Thymus (tissue), 11 donors: ENCODE data around the gene TLL2. TPM values are rescaled to one million over a fixed set of nuclear protein-coding genes. Genes with fewer than 3 reads are reported as not detected.

Source experiments
- DNase-seq, 9 donors: peaks; one replicate each; pipeline ENCODE4 v3.0.0-alpha.2; 2013; ENCODE audit warnings: low spot score in 9 of 9, low read depth in 6 of 9, missing footprints in 1 of 9
- H3K27ac ChIP-seq, 2 donors: one replicate each; pipeline ENCODE4 v1.5.1; 2013; ENCODE audit warnings: control low read depth in 1 of 2, low read depth in 1 of 2, low read length in 1 of 2, mild to moderate bottlenecking in 1 of 2, moderate library complexity in 1 of 2
- H3K27me3 ChIP-seq, 2 donors: one replicate each; pipeline ENCODE4 v1.5.1; 2013; ENCODE audit warnings: low read length in 1 of 2; ENCODE audit not compliant: control insufficient read depth in 2 of 2, insufficient read depth in 1 of 2
- H3K36me3 ChIP-seq, 2 donors: one replicate each; pipeline ENCODE4 v1.5.1; 2013; ENCODE audit warnings: low read length in 1 of 2, mild to moderate bottlenecking in 1 of 2, moderate library complexity in 1 of 2; ENCODE audit not compliant: control insufficient read depth in 2 of 2, insufficient read depth in 2 of 2
- H3K4me1 ChIP-seq, 2 donors: one replicate each; pipeline ENCODE4 v1.5.1; 2013; ENCODE audit warnings: low read length in 2 of 2; ENCODE audit not compliant: control insufficient read depth in 2 of 2, insufficient read depth in 2 of 2
- H3K4me3 ChIP-seq, 2 donors: one replicate each; pipeline ENCODE4 v1.5.1; 2013; ENCODE audit warnings: low read length in 2 of 2, control low read depth in 1 of 2, mild to moderate bottlenecking in 1 of 2
- H3K9me3 ChIP-seq, 2 donors: one replicate each; pipeline ENCODE4 v1.5.1; 2013; ENCODE audit warnings: low read length in 1 of 2, mild to moderate bottlenecking in 1 of 2; ENCODE audit not compliant: control insufficient read depth in 2 of 2, insufficient read depth in 1 of 2
- WGBS: extraction: QIAGEN DNeasy Blood & Tissue Kit; methylation state at CpG from one replicate; pipeline ENCODE4 v1.1.7; 2013; 5-methylcytosine and 5-hydroxymethylcytosine counted together
- polyA plus RNA-seq: library from polyadenylated mRNA; stranded (reverse); fragments of 200-250 nt; gene quantifications from one replicate; pipeline ENCODE4 v1.2.3, GENCODE V29; 2013
- total RNA-seq: library from RNA; stranded (reverse); fragments of 120-200 nt; gene quantifications from one replicate; pipeline ENCODE4 v1.2.4, GENCODE V29; 2013
- donor health status: healthy.

TLL2 gene
- total and polyA plus RNA-seq, 2 donors, result 0.05 to 0.23 TPM

DNA sequence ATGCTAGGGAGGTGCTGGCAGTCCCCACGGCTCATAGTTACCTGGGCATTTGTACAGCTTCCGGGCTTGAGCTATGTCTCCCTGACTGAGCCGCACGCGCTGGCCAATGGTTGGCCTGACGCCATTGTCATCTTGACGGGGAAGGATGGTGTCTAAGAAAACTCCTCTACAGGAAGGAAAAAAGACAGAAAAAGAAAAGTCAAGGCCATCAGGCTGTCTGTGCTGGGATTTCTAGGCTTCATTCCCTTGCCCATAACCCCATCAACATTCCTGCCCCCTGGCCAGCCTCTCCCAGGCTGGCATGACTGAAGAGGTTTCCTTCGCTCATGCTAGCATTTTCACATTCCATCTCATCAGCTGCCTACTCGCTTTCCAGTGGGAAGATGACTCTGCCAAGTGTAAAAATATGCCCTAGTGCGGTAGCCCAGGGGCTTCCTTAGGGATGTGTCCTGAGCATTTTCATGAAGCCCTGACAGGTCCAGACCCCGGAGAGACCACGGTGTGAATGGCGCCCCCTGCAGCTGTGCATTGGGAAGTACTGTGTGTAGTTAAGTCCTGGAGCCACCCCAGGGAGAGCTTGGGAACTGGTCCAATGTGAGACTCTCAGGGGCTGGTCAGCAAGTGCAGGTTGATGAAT, 100.5 kb downstream of the TLL2 start:
- DNase-seq, result no peak

DNA sequence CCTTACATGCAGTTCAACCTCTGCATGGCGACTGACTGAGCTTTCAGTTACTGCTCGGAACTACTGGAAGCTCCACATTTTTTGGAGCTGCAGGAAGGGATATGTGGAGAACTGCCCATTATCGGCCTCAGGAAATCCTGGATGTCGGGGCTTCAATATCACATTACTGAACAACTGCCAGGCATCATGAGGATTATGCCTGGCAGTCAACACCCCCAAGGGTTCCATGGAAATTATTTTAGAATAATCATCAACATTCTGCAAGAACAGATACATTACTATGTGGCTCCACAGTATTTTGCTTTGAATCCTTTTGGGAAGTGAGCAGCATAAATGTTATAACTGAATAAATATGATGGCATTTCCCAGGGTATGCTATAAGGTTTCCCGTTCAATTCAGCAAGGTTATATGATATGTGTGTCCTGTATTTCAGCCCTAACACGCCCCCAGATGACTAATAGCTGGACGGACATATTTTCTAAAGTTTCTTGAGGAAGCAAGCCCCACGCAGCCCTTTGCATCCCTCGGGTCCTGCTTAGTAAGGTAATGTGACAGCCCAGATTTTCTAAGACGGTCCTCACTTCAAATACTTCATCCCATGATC, 101.9 kb downstream of the TLL2 start:
- 86% methylated on average over 10 of the region's 10 CpGs for WGBS
- Histone ChIP-seq H3K4me3 (no peak overlapping the region), H3K9me3 (no peaks in the 10 kb centered on the region), H3K27ac (no peak overlapping the region), H3K36me3 (no peaks in the 10 kb centered on the region), H3K4me1 (peaks cover 0 to 3% of the 10 kb centered on the region in 2 donors), H3K27me3 (peaks cover 0 to 24% of the 10 kb centered on the region in 2 donors)
- no peak for DNase-seq

More for the DNA sequence above, 100.5 kb downstream of the TLL2 start:
- Histone ChIP-seq H3K4me1 (peaks cover 0 to 3% of the 10 kb centered on the region in 2 donors), H3K36me3 (no peaks in the 10 kb centered on the region), H3K4me3 (no peak overlapping the region), H3K27me3 (peaks cover 0 to 22% of the 10 kb centered on the region in 2 donors), H3K9me3 (no peaks in the 10 kb centered on the region), H3K27ac (no peak overlapping the region)
- WGBS, result 85% methylated on average over 13 of the region's 13 CpGs

DNA sequence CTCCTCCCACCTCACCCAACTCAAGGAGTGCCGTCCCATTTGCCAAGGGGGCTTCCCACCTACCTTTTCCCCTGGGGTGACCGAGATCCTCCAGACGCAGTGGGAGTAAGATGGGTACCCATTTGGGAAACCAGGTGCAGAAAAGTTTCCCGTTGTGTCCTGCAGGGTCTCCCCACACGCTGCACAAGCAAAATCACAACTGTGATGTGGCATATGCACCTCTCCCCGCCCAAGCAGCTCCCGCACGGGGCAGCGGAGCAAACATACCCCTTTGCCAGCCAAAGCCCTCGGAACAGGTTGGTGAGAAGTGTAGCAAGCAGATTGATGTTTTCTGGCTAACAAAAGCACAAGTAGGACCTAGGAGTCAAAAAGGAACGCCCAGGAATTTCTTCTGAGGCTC, 103.4 kb downstream of the TLL2 start:
- no peak overlapping the region for H3K27ac ChIP-seq
- H3K4me3 ChIP-seq, result no peak overlapping the region
- peaks cover 0 to 30% of the 10 kb centered on the region in 2 donors for H3K27me3 ChIP-seq
- no peaks in the 10 kb centered on the region for H3K36me3 ChIP-seq
- DNase-seq, result no peak
- H3K4me1 ChIP-seq, result no peaks in the 10 kb centered on the region
- no peaks in the 10 kb centered on the region for H3K9me3 ChIP-seq
- 96% methylated on average over 11 of the region's 11 CpGs for WGBS

DNA sequence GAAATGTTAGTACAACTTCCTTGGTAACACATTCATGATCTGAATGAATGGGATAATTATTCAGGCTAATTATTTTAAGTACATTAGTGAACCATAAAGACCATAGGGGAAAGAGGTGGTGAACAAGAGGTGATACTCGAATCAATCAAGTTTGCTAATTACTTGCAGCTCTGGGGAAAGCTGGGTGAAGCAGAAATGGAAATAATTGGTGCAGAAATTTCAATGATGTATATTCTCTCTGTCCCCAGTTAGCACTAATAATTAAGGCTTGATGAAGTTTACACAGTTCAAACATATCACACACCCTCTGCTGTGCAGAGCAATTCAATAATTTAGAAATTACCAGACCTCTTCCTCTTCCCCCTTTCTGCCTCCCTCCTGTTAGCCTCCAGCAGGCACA, 105.5 kb downstream of the TLL2 start:
- no peak overlapping the region for H3K27ac ChIP-seq
- no peaks in the 10 kb centered on the region for H3K9me3 ChIP-seq
- H3K4me3 ChIP-seq, result no peak overlapping the region
- H3K4me1 ChIP-seq, result no peaks in the 10 kb centered on the region
- DNase-seq, result no peak
- WGBS, result 91% methylated on average over 1 of the region's 1 CpG
- peaks cover 0 to 29% of the 10 kb centered on the region in 2 donors for H3K27me3 ChIP-seq
- no peaks in the 10 kb centered on the region for H3K36me3 ChIP-seq

DNA sequence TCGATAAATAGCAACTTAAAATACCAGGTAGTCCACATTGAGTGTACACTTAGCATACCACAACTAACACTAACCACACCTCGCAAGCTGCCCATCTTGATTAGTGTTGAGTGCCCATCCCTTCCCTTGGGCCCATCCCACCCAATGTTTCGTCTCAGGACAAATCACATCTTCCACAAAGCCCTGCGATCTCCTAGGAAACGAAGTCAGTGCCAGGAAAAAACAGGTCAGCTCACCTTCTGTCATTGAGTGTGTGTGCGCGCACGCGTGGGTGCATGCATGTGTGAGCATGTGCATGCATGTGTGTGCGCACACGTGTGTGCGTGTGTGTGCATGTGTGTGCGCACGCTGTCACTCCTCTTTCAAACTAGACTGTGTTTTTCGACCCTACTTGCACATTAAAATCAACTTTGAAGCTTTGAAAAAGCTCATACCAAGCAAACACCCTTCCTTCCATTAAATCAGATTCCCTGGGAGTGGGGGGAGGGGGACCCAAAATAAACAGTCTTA, 106.1 kb downstream of the TLL2 start:
- H3K36me3 ChIP-seq, result no peaks in the 10 kb centered on the region
- no peak overlapping the region for H3K4me3 ChIP-seq
- H3K4me1 ChIP-seq, result no peaks in the 10 kb centered on the region
- no peak overlapping the region for H3K27ac ChIP-seq
- DNase-seq, result no peak
- no peaks in the 10 kb centered on the region for H3K9me3 ChIP-seq
- H3K27me3 ChIP-seq, result peaks cover 0 to 30% of the 10 kb centered on the region in 2 donors
- 90% methylated on average over 15 of the region's 15 CpGs for WGBS

DNA sequence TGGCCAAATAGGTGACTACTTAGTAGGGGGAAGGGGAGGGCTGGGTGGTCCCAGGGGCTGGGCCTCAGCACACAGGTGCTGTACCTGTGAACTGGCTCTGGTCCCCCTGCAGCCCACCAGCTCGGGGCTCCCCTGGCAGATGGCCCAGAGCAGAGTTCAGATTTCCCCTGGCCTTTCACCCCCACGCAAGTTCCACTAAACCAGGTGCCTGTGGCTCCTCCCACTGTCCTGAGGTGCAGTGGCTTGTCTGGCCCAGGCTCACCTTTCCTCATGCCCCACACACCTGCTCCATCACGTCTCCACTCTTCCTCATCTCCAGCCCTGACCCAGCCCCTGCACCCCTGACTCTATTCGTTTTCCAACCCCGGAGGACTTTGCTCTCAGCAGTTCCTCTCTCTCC, 107.6 kb downstream of the TLL2 start:
- Histone ChIP-seq H3K36me3 (no peaks in the 10 kb centered on the region), H3K27ac (no peak overlapping the region), H3K9me3 (no peaks in the 10 kb centered on the region), H3K4me3 (no peak overlapping the region), H3K27me3 (peaks cover 0 to 33% of the 10 kb centered on the region in 2 donors), H3K4me1 (no peaks in the 10 kb centered on the region)
- WGBS, result 84% methylated on average over 5 of the region's 5 CpGs
- DNase-seq, result no peak

DNA sequence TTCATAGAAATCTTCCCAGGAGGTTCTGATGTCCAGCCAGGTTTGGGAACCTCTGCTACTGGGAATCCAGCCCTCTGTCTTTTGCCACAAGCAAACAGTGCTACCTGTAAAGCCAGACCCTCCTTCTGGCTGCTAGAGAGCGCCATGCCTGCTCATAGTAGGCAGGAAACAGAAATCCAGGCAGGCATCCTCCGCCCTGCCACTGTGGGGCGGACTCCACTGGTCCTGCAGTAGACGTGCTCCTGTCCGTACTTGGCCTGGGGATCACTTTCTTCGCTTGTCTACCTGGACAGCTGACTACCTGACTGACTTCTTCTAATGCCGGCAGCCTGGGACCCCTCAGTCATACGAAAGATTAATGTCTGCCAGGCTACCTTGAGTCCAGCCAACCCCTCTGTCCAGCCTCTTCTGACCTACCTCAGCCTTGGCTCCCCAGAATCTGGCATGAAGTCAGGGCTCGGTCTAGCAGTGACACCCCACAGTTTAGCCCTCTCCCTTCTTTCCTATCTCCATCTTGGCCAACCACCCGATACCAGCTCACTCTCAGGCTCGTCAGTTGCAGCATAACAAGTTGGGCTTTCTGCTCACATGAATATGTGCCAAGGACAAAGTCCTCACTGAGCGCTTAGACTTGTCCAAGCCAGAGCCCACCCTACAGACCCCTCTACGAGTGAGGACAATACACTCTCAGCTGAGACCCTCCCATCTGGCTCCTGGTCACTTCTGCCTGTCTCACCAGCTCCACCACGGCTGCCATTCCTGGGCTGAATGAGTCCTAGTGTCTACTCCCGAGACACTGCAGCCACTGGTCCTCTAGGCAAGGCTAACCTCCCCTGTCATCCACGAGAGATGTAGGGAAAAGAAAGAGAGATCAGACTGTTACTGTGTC, 111.1 kb downstream of the TLL2 start:
- H3K27ac ChIP-seq, result no peak overlapping the region
- 87% methylated on average over 16 of the region's 16 CpGs for WGBS
- H3K4me3 ChIP-seq, result no peak overlapping the region
- no peaks in the 10 kb centered on the region for H3K9me3 ChIP-seq
- DNase-seq, result no peak
- no peaks in the 10 kb centered on the region for H3K36me3 ChIP-seq
- peaks cover 0 to 33% of the 10 kb centered on the region in 2 donors for H3K27me3 ChIP-seq
- H3K4me1 ChIP-seq, result no peaks in the 10 kb centered on the region

DNA sequence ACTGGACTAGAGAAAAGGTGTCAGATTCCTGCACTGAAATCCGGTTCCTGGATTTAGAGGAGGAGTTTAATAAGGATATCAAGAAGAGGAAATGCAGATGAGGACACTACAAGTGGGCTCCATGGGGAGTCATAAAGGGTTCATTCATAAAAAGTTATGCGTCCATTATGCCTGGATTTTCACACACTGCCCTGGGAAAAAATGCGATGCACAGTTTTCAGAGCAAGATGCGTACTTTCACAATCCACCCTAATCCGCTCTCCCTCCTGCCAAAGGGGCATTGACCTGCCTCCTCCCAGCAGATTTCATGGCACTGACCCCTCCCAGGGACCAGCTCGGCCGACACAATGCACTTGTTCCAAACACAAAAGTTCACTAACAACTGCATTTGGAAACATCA, 112.7 kb downstream of the TLL2 start:
- WGBS, result 96% methylated on average over 7 of the region's 7 CpGs
- no peak for DNase-seq
- Histone ChIP-seq H3K4me3 (no peak overlapping the region), H3K9me3 (no peaks in the 10 kb centered on the region), H3K27me3 (peaks cover 0 to 41% of the 10 kb centered on the region in 2 donors), H3K27ac (no peak overlapping the region), H3K36me3 (no peaks in the 10 kb centered on the region), H3K4me1 (peaks cover 0 to 3% of the 10 kb centered on the region in 2 donors)

DNA sequence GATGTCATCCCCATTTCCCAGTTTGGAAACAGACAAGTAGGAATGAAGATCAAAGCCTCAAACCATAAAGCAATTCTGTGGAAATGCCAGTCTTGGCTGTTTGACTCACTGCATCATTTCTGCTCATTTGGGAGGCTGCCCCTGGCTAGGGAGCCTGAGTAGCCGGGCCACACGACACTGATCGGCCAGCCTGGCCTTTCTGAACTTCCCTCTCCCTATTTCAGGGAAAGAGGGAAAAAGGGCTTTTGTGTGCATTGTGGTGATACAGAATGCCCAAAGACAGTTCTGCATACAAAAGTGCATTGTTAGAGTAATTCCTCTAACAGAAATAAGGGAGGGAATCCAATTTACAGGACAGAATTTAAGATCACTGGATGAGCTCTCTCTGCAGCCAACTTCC, 113.3 kb downstream of the TLL2 start:
- H3K9me3 ChIP-seq, result no peaks in the 10 kb centered on the region
- peaks cover 0 to 3% of the 10 kb centered on the region in 2 donors for H3K4me1 ChIP-seq
- no peak overlapping the region for H3K27ac ChIP-seq
- DNase-seq, result no peak
- peaks cover 0 to 42% of the 10 kb centered on the region in 2 donors for H3K27me3 ChIP-seq
- no peaks in the 10 kb centered on the region for H3K36me3 ChIP-seq
- H3K4me3 ChIP-seq, result no peak overlapping the region
- WGBS, result 94% methylated on average over 3 of the region's 3 CpGs
